Testis (tissue), 3 donors: ENCODE data around the gene IL32. TPM values are rescaled to one million over a fixed set of nuclear protein-coding genes. Genes with fewer than 3 reads are reported as not detected.
A peak's percentile ranks its signal among the peaks of the same experiment; 100 is the strongest.

Experiments used
- DNase-seq: peaks from one replicate; pipeline ENCODE4 v3.0.0-alpha.2; 2019
- H3K27ac ChIP-seq, 2 donors: fragments of 200-600 bp; sonication (generic); one replicate each; pipeline ENCODE4 v1.5.1; 2019
- H3K27me3 ChIP-seq: fragments of 200-600 bp; sonication (generic); one replicate; pipeline ENCODE4 v1.5.1; 2019
- H3K36me3 ChIP-seq: fragments of 200-600 bp; sonication (generic); one replicate; pipeline ENCODE4 v1.5.1; 2017; ENCODE audit warnings: low read depth; ENCODE audit errors: missing control alignments
- H3K4me1 ChIP-seq: fragments of 200-600 bp; sonication (generic); one replicate; pipeline ENCODE4 v1.5.1; 2019
- H3K4me3 ChIP-seq, 2 donors: fragments of 200-600 bp; sonication (generic); one replicate each; pipeline ENCODE4 v1.5.1; 2017 to 2019
- H3K9me3 ChIP-seq: fragments of 200-600 bp; sonication (generic); one replicate; pipeline ENCODE4 v1.5.1; 2017
- POLR2A ChIP-seq: fragments of 450-650 bp; IDR thresholded peaks from one replicate; pipeline ENCODE4 v1.6.1; 2017; ENCODE audit warnings: antibody characterized with exemption, mild to moderate bottlenecking, moderate library complexity
- WGBS, 2 donors: methylation state at CpG; one replicate each; pipeline ENCODE4 v1.1.5; 2018; 5-methylcytosine and 5-hydroxymethylcytosine counted together
- intact Hi-C: fragments of 100-400 bp; cut with DNase I; formaldehyde crosslinking; loops from one replicate; pipeline ENCODE4 v1.15.1; 2023; ENCODE audit warnings: low total_unique reads
- polyA plus RNA-seq: library from polyadenylated mRNA; stranded (reverse); fragments of 350-450 nt; fragmentation: Illumina TruSeq; extraction: RNeasy Lipid Tissue Mini Kit (QIAGEN cat#74804); gene quantifications from one replicate; pipeline ENCODE4 v1.2.3, GENCODE V29; 2014; ENCODE audit warnings: low read depth, low replicate concordance; ENCODE audit not compliant: insufficient read depth
- total RNA-seq, 2 donors: library from RNA; depleted of rRNA; stranded (reverse); fragments of >200 nt; gene quantifications; one replicate each; pipeline ENCODE4 v1.2.3, GENCODE V29; 2016
- TF ChIP-seq, protein P1 (sequence below), 3 experiments: fragments of 450-650 bp in 2 of 3; fragments of 200-600 bp in 1 of 3; sonication (generic) in 1 of 3; IDR thresholded peaks; one replicate each; pipeline ENCODE4 v1.5.1; 2016 to 2019; ENCODE audit warnings: antibody characterized with exemption in 3 of 3, mild to moderate bottlenecking in 2 of 3, moderate library complexity in 1 of 3

IL32 gene
- total and polyA plus RNA-seq, 3 donors from 2014 or later = 27.1 to 62.2 (median 33.0) TPM

DNA sequence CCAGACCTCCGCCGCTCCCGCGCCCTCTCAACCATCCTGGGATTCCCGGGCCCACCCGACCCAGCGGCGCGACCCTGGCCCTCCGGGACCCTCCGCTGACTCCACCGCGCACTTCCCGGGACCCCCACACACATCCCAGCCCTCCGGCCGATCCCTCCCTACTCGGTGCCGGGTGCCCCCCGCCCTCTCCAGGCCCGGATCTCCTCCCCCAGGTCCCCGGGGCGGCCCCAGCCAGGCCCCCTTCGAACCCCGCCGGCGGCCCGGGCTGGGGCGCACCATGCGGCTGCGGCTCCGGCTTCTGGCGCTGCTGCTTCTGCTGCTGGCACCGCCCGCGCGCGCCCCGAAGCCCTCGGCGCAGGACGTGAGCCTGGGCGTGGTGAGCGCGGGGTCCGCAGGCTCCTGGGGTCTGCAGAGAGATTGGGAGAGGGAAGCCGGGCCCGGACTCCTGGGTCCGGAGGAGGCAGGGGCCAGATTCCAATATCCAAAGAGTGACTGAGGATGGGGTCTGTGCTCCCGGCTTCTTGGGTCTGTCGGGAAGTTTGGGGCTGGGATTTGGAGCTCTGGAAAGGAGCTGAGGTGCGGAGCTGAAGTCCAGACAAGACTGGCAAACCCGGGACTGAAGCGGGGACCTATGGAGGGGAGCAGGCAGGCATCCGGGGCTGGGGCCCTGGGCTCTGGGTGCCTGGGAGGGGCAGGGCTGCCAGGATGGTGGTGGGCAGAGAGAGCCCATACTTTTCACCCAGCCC lies 18.6 kb upstream of the IL32 start:
- H3K27me3 ChIP-seq = no peaks in the 10 kb centered on the region

DNA sequence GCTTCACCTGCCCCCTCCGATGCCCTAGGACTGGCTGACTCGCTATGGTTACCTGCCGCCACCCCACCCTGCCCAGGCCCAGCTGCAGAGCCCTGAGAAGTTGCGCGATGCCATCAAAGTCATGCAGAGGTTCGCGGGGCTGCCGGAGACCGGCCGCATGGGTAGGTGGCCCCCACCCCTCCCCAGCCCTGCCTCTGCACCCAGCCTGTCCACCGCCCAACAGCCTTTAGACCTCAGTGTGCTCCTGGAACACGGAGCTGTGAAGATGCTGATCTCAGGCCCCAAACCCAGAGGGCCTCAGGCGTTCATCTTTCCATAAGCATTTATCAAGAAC lies 18.1 kb upstream of the IL32 start:
- H3K4me3 ChIP-seq = no peak overlapping the region
- no peaks in the 10 kb centered on the region for H3K36me3 ChIP-seq
- 5 to 7% methylated on average over 2 to 13 of the region's 13 CpGs for WGBS, 2 donors
- no peak for DNase-seq
- no peak overlapping the region for H3K27ac ChIP-seq
- no peaks in the 10 kb centered on the region for H3K27me3 ChIP-seq
- H3K4me1 ChIP-seq = peaks cover 14% of the 10 kb centered on the region
- intact Hi-C loops = no loop called here
- no peaks in the 10 kb centered on the region for H3K9me3 ChIP-seq
- TF ChIP-seq, protein P1, sequence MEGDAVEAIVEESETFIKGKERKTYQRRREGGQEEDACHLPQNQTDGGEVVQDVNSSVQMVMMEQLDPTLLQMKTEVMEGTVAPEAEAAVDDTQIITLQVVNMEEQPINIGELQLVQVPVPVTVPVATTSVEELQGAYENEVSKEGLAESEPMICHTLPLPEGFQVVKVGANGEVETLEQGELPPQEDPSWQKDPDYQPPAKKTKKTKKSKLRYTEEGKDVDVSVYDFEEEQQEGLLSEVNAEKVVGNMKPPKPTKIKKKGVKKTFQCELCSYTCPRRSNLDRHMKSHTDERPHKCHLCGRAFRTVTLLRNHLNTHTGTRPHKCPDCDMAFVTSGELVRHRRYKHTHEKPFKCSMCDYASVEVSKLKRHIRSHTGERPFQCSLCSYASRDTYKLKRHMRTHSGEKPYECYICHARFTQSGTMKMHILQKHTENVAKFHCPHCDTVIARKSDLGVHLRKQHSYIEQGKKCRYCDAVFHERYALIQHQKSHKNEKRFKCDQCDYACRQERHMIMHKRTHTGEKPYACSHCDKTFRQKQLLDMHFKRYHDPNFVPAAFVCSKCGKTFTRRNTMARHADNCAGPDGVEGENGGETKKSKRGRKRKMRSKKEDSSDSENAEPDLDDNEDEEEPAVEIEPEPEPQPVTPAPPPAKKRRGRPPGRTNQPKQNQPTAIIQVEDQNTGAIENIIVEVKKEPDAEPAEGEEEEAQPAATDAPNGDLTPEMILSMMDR (IDR thresholded peaks at IDR 0.05) = no peak
- no peak for TF ChIP-seq POLR2A

More for the DNA sequence above, 18.6 kb upstream of the IL32 start:
- Histone ChIP-seq H3K36me3 (no peaks in the 10 kb centered on the region), H3K4me1 (peaks cover 14% of the 10 kb centered on the region), H3K27ac (no peak overlapping the region), H3K4me3 (peak overlapping the region in 1 of 2 donors; percentile 47), H3K9me3 (no peaks in the 10 kb centered on the region)
- DNase-seq = no peak
- no peak for TF ChIP-seq POLR2A
- TF ChIP-seq, protein P1 (IDR thresholded peaks at IDR 0.05) = no peak
- 1 to 3% methylated on average over 14 to 54 of the region's 54 CpGs for WGBS, 2 donors
- intact Hi-C loops = no loop called here

DNA sequence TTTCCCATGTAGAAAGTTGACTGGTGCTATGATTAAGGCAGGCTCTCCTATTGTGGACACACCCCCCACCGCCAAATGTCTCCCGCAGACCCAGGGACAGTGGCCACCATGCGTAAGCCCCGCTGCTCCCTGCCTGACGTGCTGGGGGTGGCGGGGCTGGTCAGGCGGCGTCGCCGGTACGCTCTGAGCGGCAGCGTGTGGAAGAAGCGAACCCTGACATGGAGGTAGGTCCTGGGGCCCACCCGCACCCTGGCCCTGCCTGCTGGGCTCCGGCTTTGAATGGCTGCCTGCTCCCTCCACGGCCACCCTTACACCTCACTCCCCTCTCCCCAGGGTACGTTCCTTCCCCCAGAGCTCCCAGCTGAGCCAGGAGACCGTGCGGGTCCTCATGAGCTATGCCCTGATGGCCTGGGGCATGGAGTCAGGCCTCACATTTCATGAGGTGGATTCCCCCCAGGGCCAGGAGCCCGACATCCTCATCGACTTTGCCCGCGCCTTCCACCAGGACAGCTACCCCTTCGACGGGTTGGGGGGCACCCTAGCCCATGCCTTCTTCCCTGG lies 15.4 kb upstream of the IL32 start:
- TF ChIP-seq, protein P1 (IDR thresholded peaks at IDR 0.05) = no peak
- no peak for TF ChIP-seq POLR2A
- no peaks in the 10 kb centered on the region for H3K27me3 ChIP-seq
- no peak for DNase-seq
- no peaks in the 10 kb centered on the region for H3K9me3 ChIP-seq
- intact Hi-C loops = no loop called here
- H3K4me1 ChIP-seq = peaks cover 14% of the 10 kb centered on the region
- H3K27ac ChIP-seq = no peak overlapping the region
- no peaks in the 10 kb centered on the region for H3K36me3 ChIP-seq
- WGBS, 2 donors = 79 to 86% methylated on average over 14 to 26 of the region's 26 CpGs
- no peak overlapping the region for H3K4me3 ChIP-seq

DNA sequence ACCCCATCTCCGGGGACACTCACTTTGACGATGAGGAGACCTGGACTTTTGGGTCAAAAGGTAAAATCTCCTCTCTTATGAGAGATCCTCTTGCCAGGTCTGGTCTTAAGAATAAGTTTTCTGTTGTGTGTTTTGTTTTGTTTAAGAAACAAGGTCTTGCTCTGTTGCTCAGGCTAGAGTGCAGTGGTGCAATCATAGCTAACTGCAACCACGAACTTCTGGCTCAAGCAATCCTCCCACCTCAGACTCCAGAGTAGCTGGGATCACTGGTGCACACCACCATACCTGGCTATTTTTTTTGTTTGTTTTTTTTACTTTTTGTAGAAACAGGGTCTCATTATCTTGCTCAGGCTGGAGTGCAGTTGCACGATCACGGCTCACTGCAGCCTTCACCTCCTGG lies 15.0 kb upstream of the IL32 start:
- intact Hi-C loops = no loop called here
- DNase-seq = no peak
- WGBS, 2 donors = 80 to 82% methylated on average over 5 of the region's 5 CpGs
- Histone ChIP-seq H3K4me3 (no peak overlapping the region), H3K27me3 (no peaks in the 10 kb centered on the region), H3K9me3 (no peaks in the 10 kb centered on the region), H3K4me1 (peaks cover 12% of the 10 kb centered on the region), H3K36me3 (no peaks in the 10 kb centered on the region), H3K27ac (no peak overlapping the region)
- TF ChIP-seq POLR2A = no peak
- TF ChIP-seq, protein P1 (IDR thresholded peaks at IDR 0.05) = no peak

DNA sequence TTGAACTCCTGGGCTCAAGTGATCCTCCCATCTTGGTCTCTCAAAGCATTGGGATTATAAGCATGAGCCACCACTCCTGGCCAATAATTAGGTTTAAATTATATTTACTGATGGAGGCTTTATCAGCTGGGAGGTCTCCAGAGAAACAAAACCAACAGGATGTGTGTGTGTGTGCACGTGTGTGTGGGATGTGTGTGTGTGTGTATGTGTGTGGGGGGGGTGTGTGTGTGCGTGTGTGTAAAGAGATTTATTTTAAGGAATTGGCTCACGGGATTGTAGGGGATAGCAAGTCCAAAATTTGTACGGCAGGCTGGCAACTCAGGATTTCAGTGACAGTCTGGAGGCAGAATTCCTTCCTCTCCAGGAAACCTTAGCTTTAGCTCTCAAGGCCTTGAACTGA lies 14.4 kb upstream of the IL32 start:
- TF ChIP-seq POLR2A = no peak
- TF ChIP-seq, protein P1 (IDR thresholded peaks at IDR 0.05) = no peak
- peaks cover 6% of the 10 kb centered on the region for H3K4me1 ChIP-seq
- no peaks in the 10 kb centered on the region for H3K27me3 ChIP-seq
- H3K4me3 ChIP-seq = no peak overlapping the region
- no peak for DNase-seq
- intact Hi-C loops = no loop called here
- no peaks in the 10 kb centered on the region for H3K9me3 ChIP-seq
- WGBS, 2 donors = 50 to 53% methylated on average over 3 to 4 of the region's 4 CpGs
- H3K36me3 ChIP-seq = no peaks in the 10 kb centered on the region
- H3K27ac ChIP-seq = no peak overlapping the region
